Measurements from ENCODE around the gene GAB2.

Gene GAB2

DNA sequence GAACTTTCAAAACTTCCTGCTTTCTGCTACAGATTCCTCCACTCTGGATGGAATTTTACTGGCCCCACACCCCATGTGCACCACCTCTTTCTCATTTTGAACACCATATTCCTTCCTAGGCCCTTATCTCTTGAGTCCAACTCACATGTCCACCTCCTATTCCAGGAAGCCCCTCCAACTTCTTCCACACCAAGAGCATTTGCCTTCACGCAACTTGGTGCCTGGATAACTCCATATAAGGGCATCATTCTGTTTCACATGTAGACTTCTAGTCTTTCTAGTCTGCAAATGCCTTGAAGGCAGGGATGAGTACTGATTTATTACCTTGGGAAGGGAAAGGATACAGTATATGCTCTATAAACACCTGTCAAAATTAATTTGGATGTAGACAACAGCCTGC, 17.5 kb downstream of the GAB2 start:
- no peak for DNase-seq (ENCODE audit: low read depth, low spot score)

DNA sequence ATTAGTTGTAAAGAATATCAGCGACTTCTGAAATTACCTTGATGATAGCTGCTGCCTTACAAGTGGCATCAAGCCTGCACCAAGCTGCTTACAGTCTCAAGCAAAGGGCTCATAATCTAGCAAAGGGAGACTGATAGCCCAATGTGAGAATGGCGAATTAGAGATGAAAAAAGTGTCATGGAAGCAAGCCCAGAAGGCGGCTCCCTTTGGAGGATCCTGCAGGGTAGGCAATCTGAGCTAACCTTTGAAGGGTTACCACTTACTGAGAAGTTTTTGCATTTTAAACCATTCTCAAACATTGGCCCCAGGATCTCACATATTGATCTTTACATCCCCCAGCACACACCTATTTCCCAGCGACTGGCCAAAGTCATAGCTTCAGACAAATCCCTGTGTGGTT, 18.5 kb downstream of the GAB2 start:
- no peak for DNase-seq (ENCODE audit: low read depth, low spot score)

DNA sequence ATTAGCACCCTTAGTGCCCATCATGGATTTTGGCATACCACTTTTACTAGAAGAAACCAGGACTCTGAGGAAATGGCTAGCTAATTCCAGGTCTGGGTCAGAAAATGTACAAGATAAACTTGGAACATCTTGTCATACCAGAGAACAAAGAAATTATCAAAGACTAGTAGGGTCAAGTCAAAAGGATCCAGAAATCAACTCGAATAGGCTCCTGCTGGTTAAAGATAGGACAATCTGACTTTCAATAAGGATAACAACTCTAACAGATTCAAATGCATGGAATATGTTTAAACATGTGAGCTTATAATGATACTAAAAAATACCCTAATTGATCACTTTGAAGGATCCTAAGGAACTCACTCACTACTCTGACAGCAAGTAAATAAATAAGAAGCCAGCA, 18.9 kb downstream of the GAB2 start:
- no peak for DNase-seq (ENCODE audit: low read depth, low spot score)

DNA sequence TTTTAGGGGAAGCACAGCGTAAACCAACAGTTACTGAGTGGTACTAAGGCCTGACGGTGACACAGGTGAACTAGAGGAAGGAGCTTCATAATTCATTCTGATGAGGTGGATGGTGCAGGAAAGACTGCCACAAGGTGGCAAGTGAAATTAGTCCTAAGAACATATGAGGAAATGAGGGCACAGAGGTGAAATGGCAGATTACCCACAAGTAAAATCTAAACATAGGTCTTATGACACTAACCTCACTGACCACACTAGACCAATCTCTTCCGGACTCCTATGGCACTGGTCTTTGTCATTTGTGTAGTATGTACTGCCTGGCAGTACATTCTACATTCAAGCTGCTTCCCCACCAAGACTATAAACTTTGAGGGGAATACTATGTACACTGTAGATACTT, 20.2 kb downstream of the GAB2 start:
- DNase-seq (ENCODE audit: low read depth, low spot score), result no peak

DNA sequence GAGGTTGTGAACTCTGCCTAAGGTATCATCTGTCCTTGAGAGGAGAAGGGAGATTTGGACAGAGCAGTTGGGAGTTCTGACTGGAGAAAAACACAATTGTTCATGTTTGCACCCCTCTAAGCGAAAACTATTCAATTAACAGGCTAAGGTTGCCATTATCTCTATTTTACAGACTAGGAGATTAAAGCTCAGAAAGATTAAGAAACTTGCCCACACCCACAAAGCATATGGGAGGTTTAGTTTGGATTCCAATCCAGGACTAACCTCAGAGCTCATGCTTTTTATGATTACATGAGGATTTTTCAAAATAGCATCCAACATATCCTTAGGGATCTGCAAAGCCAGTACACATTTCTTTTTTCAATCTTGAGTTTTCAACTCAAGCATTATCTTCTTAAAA, 22.0 kb downstream of the GAB2 start:
- DNase-seq (ENCODE audit: low read depth, low spot score), result no peak

DNA sequence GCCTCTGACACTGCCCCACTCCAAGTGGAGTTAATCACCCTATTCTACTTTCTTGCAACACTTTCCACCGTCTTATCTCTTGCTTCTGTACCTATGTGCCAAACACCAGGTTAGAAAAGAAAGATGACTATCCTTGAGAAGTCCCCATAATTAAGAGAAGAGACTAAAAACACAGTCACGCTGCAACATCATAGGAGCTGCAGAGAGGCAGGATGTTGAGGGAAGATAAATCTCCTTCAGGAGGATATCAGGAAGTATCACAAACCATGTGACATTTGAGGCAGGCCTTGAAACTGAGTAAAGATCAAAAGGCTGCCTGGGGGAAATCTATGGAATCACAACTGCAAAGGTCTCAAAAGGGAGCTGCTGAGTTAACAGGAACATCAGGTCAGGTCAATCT, 24.8 kb downstream of the GAB2 start:
- no peak for DNase-seq (ENCODE audit: low read depth, low spot score)

DNA sequence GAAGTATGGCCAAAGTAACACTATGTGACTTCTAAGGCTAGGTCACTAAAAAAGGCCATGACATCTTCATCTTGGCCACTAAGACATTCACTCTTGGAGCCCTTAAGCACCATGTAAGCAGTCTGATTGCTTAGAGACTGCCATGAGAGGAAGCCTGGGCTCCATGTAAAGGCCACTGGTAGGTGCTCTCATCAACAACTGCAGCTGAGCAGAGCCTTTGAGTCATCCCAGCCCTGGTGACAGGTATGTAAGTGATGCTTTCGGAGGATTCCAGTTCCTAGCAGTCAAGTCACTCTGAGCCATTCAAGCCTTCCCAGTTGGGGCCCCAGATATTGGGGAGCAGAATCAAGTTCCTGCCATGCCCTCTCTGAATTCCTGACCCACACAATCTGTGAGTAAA, 26.2 kb downstream of the GAB2 start:
- no peak for DNase-seq (ENCODE audit: low read depth, low spot score)

DNA sequence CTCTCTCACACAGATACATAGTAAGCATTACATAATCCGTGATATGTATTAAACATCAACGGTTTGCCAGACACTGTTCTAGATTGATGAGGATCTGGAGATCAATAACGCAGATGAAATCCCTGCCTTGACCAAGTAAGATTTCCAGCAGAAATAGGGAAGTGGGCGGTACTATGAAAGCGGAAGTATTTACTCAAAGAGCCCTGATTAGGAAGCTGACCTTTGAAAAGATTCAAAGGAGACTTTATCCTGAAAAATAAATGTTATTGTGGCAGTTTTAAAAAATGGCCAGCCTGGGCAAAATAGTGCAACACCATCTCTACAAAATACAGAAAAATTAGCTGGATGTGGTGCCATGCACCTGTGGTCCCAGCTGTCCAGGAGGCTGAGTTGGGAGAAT, 26.8 kb downstream of the GAB2 start:
- DNase-seq (ENCODE audit: low read depth, low spot score), result no peak

DNA sequence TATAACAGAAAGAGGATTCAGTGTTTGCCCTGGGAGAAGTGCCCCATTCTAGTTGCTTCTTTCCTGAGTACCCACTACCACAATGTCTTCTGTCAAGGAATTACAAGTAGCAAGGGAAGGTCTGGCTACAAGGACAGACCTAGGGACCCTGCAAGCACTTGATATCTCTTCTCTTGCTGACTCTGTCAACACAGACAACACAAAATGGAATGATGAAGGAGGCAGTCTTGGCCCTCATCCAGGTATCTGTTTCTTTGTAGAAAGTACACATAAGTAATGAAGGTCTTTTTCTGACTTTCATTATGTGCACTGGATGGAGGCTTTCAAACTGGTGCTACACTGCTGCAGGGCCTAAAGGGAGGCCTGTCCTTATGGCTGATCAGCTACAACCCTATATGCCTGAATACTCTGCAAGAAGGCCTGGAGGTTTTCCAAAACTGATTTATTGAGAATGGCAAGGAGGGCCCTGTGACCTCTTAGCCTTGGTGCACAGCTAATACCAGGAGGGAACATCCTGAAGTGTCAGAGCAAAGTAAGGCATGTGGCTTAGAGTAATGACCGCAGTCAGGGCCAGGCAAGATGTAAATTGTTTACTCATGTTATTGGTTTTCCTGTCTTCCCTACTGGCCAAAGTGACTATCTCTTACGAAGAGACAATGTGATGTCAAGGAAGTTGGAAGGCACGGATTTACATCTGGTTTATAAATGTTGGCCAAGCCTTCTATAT, 31.2 kb downstream of the GAB2 start:
- no peak for DNase-seq (ENCODE audit: low read depth, low spot score)

DNA sequence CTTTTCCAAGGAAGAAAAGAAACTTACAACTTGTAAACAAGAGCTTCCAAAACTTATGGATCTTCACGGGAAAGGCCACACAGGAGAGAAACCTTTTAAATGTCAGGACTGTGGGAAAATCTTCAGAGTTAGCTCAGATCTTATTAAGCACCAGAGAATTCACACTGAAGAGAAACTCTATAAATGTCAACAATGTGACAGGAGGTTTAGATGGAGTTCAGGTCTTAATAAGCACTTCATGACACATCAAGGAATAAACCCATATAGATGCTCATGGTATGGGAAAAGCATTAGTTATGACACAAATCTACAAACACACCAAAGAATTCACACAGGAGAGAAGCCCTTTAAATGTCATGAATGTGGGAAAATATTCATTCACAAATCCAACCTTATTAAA, 32.4 kb downstream of the GAB2 start:
- no peak for DNase-seq (ENCODE audit: low read depth, low spot score)

DNA sequence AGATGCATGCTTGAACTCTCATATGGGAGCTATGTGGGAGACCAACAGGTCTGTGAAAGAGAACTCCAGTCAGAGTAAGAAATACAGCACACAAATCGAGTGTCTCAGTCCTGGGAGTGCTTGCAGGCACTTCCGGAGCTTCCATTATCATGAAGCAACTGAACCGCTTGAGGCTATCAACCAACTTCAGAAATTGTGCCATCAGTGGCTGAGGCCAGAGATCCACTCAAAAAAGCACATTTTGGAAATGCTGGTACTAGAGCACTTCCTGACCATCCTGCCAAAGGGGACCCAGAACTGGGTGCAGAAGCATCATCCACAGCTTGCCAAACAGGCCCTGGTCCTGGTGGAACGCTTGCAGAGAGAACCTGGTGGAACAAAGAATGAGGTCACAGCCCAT, 33.4 kb downstream of the GAB2 start:
- DNase-seq (ENCODE audit: low read depth, low spot score), result no peak

DNA sequence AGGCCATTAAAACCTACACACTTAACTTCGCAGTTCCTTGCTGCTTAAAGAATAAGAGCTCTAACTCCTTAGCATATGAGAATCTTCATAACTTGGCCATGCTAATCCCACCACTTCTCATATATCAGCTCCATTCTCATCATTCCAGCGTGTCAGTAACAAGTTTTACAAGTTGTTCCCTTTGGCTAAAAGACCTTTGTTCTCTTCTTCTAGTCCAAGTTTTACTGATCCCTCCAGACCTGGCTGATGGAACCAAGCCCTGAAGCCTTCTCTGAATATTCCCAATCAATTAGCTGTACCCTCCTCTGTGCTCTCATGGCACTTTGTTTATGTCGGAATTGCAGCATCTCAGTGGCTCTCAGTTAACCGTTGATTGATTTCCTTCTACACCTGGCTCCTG, 35.8 kb downstream of the GAB2 start:
- DNase-seq (ENCODE audit: low read depth, low spot score), result no peak

DNA sequence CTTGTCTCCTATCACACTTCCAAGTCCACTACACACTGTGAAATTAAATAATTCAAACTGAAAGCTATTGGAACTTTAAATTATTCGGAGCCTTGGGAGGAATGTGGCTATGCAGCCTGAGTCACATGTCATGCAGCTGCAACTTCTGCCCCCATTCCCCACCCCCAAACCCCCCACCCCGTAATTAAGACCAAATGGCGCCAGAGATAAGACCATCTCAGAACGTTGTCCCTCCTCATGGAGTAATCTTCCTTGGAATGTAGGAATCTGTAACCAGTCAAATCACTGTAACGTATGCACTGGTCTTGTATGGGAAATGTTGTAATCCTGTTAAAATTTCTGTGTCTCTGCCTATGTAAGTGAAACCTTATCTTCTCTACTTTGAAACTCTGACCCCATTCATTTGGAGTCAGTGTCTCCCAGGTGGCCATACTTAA, 37.0 kb downstream of the GAB2 start:
- DNase-seq (ENCODE audit: low read depth, low spot score), result no peak

DNA sequence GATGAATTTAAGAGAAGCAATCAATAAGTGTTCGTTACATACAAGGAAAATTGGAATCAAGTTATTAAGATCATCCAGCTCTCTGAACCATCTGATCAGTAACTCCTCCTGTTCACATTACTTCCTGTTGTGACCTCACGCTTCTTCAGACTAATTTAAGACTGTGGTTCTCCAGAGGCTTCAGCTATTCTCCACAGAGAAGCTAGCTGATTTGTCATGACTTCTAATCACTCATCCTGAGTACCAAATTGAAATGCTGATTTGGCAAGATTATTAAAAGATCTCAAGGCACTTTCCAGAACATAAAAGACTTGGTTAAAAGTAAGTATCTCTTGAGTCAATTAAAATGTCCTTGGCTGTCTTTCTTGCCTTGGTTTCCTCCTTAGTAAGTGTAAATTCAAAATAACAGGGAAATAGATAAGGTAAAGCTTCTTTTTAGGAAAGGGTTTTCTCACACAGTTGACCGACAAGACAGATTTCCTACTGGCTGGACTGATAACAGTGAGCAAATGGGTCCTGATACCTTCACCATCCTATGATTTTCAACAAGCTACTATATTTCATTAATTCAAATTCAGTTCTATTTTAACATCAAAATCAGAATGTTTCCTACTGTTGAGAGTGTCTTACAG, 38.5 kb downstream of the GAB2 start:
- no peak for DNase-seq (ENCODE audit: low read depth, low spot score)

DNA sequence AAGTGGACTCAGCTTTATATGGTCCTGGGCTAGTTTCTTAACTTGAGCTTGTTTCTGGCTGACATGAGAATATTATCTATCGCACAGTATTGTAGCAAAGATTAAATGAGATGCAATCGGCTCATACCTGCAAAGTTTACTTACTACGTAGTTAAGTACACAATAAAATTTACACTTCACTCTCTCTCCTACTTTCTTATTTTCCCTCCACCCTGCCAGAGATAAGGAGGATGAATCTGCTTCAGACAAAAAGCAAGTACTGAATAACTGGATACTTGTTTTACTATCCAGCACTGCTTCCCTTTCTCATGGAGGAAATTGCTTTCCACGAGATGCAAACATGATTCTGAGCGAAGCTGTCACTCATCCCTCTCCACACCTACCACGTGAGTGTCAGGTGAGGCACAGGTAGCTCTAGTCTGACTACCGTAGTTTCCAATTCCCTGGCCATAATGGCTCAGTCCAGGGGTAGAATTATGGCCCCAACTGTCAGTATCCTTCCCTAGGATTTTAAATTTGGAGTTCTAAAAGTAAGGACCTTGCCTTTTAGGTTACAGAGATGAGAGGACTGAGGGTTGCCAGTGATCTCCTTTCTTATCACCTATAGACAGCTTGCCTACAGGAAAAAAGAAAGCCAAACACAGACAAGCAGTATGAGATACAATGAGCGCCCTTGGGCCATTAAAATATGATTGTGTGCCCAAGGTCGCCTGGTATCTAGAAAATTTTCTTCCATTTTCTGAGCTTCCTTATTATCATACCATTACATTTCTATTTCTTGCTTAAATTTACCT, 39.8 kb downstream of the GAB2 start:
- no peak for DNase-seq (ENCODE audit: low read depth, low spot score)

DNA sequence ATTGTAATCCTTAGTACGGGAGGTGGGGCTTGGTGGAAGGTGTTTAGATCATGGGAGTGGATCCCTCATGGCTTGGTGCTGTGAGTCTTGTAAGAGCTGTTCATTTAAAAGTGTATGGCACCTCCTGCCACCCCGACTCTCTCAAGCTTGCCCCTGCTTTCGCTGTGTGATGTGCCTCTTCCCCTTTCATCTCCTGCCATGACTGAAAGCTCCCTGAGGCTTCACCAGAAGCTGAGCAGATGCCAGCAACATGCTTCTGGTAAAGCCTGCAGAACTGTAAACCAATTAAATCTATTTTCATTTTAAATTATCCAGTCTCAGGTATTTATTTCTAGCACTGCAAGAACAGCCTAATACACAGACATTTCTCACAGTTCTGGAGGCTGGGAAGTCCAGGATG, 40.8 kb downstream of the GAB2 start:
- DNase-seq (ENCODE audit: low read depth, low spot score), result no peak

DNA sequence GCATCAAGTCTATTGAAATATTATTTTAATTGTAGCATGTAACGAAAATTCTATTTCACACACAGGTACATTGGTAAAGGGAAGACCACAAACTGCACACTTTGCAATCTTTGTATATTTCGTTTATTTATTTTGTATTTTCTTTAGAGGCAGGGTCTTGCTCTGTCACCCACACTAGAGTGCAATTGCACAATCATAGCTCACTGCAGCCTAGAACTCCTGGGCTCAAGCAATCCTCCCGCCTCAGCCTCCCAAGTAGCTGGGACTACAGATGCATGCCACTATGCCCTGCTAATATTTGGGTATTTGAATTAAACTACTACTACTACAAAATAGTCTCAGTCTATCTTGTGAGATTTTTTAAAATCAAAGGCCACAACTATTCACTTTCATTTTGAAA, 42.7 kb downstream of the GAB2 start:
- DNase-seq (ENCODE audit: low read depth, low spot score), result no peak

DNA sequence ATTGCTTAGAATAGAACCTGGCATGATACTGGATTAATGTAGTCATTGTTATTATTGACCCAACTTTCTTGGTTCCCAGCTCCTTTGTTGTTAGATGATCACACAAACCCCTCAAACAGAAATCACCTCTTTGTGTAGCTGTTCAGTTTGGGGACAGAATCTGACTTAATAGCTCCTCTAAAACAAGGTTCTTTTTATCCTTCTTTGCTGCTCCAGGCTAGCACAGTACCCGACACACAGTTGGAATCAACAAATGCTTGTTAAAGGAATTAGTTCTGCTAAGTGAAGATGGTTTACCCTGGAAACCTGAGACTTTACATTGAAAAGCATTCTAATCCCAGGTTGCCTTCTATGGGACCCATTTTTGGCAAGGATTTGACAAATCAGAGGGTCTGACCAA, 43.9 kb downstream of the GAB2 start:
- no peak for DNase-seq (ENCODE audit: low read depth, low spot score)

DNA sequence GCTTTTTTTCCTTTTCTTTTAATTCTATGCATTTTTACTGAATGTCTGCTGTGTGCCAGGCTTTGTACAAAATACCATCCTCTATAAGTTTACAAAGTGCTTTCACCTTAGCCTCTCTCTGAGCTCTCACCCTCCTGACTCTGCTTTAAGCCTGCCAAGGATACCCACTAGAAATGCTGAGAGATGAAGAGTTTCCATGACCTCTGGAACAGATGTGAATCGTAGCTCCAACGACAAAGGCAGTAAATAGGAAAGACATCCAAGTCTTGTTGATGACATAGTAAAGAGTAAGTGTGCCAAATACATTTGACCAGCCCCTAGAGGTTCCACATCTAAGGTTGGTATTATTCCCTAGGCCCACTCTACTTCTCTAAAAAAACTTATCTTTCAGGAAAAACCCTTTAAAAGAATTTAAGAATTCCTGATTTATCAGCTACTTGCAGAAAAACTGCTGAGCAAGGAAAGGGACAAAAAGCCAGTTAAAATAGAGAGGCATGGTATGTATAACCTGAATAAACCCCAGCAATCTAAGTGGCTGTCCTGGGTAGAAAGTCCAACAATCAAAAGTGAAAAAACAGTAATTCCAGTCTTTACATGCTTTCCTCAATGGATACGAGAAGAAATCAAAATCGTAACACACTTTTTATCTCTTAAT, 45.4 kb downstream of the GAB2 start:
- no peak for DNase-seq (ENCODE audit: low read depth, low spot score)

DNA sequence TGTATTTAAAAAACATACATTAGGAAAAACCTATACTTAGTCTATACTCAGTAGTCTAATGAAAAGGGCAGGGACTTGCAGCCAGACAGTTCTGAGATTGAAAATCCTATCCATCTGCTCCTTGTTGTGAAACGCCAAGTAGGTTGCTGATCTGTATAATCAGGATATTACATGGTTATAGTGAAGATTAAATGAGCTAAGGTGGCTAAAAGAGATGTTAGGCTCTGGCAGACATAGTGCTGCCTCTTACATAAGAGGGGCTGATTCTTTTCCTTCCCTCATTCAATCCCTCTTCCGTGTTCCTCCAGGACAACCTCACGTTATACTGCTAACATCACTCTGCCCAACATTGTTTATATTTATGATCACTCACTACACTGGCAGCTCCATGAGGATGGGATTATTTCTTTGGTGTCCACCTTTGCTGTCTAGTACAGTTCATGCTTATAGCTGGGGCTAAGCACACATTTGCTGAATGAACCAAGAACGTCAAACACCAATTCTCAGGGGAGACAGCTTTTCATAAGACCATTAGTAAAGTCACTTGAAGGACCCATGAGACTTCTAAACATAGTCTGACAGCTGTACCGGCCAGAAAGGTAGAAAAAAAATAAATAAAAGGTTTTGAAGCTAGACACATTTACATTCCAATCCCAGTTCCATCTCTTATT, 46.3 kb downstream of the GAB2 start:
- DNase-seq (ENCODE audit: low read depth, low spot score), result no peak

DNA sequence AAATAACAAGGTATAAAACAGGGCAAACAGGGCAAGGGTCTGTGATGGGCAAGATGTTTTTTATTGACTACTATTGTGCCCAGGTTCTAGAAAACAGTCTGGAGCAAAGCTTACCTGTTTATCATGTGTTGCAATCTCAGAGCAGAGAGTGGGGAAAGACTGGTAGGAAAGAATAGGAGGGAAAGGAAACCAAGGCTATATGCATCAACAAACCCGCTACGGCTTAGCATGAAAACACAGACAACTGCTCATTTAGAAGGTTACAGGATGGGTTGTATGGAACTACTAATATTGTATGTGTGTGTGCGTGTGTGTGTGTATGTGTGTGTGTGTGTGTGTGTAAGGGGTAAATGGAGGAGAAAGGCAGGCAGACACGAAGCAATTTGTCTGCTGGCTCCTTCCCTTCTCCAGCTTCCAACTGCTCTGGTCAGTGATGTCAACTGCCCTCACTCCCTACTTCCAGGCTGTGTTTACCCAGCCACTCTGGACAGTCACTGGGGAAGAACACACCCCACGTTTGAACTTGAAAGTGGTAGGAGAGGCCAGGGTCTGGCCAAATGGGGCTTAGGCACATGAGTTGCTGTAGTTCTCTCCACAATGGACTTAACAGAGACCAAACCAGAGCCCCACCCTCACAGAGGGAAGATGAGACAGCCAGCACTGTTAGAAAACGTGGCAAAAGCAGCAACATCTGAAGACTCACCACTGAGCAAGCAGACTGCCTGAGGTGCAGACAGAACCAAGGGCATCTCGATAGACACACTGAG, 47.0 kb downstream of the GAB2 start:
- no peak for DNase-seq (ENCODE audit: low read depth, low spot score)

Data from brain pericyte (primary cell).